Stimulated activated effector memory CD8-positive, alpha-beta T cell treated with anti-CD3 and anti-CD28 coated beads, Interleukin-12 subunit alpha, Interleukin-12 subunit beta, amount 100 ng/mL, for 72 hours (primary cell): ENCODE data around the gene LMF1.

ENCODE experiments used
- ATAC-seq: fragments of 150-1000 bp; cut with Tn5 transposase; 2 replicates; pipeline ENCODE4 v1.10.0; 2021
- DNase-seq, 2 donors: peaks; one replicate each; pipeline ENCODE4 v3.0.0; 2021 to 2022; ENCODE audit warnings: low spot score in 2 of 2
- H3K27ac Mint-ChIP-seq: one replicate; pipeline ENCODE4 v1.8.0; 2022; ENCODE audit warnings: mild to moderate bottlenecking, mixed read lengths
- H3K36me3 Mint-ChIP-seq: one replicate; pipeline ENCODE4 v1.8.0; 2022; ENCODE audit warnings: mild to moderate bottlenecking, mixed read lengths
- H3K4me1 Mint-ChIP-seq: one replicate; pipeline ENCODE4 v1.8.0; 2022; ENCODE audit warnings: mixed read lengths
- H3K4me3 Mint-ChIP-seq: one replicate; pipeline ENCODE4 v1.8.0; 2022; ENCODE audit warnings: mild to moderate bottlenecking, mixed read lengths
- H3K9me3 Mint-ChIP-seq: one replicate; pipeline ENCODE4 v1.8.0; 2022; ENCODE audit warnings: mixed read lengths

The LMF1 gene

DNA sequence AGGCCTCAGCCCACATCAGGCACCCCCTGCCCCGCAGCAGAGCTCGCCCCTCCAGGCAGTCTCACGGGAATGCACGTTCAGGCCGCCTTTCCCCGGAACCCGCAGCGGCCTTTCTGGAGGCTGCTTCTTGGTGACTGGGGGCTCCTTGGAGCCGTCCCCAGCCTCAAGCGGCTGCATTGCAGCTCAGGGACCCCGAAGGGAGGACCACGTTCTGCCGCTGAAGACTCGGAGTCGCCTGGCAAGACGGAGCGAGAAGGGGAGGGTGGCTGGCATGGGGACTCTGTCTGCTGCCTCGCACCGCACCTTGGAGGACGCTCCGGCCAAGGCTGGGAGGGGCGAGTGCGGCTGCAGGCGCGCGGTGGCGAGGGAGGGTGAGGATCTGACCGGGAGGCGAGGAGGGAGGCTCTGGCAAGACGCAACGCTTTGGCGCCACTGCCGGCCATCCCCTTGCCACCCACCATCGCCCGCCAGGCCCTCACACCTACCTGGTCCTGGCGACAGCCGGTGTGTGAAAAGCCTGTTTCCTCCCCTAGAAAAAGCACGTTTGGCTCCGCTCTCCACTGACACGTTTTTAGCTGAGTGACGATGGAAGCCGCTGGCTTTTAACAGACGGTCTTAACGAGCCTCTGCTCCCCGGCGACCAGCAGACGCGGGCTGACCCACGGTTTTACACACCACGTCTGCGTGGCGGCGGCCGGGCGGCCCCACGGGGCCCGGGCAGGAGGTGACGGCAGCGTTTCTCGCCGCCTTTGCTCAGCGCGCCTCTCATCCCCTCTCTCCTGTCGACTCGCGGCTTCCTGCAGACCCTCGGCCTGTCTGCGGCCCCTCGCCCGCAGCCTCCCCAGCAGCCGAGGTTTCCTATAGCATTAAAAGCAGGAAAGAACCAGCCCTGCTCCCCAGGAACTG lies 153.5 kb downstream of the LMF1 start:
- DNase-seq, result no peak
- Mint-ChIP-seq H3K4me3 (no peak overlapping the region), H3K36me3 (peaks cover 2% of the 10 kb centered on the region), H3K4me1 (peaks cover 11% of the 10 kb centered on the region), H3K9me3 (no peaks in the 10 kb centered on the region), H3K27ac (no peak overlapping the region)
- ATAC-seq, result no peak

DNA sequence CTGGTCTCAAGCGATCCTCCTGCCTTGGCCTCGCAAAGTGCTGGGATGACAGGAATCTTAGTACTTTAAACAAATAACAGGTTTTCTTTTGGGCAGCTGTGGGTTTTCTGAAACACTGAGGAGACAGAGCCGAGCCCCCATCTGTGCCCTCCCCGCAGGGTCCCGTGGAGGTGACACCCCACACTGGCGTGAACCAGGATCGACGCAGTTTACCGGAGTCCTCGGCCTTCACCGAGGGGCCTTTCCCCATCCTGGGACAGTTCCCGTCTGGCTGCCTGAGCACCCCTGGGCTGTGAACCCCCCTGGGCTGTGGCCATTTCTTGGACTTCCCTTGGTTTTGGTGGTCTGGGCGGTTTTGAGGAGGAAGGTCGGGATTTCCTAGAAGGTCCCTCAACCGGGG lies 154.9 kb downstream of the LMF1 start:
- no peak overlapping the region for H3K4me3 Mint-ChIP-seq
- peaks cover 12% of the 10 kb centered on the region for H3K4me1 Mint-ChIP-seq
- H3K27ac Mint-ChIP-seq, result no peak overlapping the region
- H3K9me3 Mint-ChIP-seq, result no peaks in the 10 kb centered on the region
- ATAC-seq (no peak), DNase-seq (no peak)
- peaks cover 6% of the 10 kb centered on the region for H3K36me3 Mint-ChIP-seq

DNA sequence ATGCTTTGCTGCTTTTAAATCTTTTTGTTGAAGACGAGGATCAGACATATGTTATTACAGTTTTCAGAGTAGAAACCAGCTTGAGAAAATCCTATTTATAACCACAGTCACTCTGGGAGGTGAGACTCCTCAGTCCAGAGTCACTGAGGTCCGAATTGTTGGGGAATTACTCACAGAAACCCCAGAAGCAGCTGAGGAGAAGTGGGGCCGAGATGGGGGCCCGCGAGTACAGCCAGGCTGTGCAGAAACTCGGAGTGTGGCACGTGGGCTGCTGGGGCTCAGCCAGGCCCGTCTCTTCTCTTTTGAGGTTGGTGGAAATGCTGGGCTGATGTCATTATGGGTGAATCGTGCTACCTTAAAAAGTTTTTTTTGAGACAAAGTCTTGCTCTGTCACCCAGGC lies 155.8 kb downstream of the LMF1 start:
- ATAC-seq, result no peak
- DNase-seq, result no peak
- Mint-ChIP-seq H3K36me3 (peaks cover 6% of the 10 kb centered on the region), H3K27ac (no peak overlapping the region), H3K4me1 (peaks cover 12% of the 10 kb centered on the region), H3K4me3 (no peak overlapping the region), H3K9me3 (no peaks in the 10 kb centered on the region)

- no peak for ATAC-seq
- H3K36me3 Mint-ChIP-seq, result peaks cover 6% of the 10 kb centered on the region
- peaks cover 4% of the 10 kb centered on the region for H3K4me1 Mint-ChIP-seq
- no peaks in the 10 kb centered on the region for H3K9me3 Mint-ChIP-seq
- no peak overlapping the region for H3K4me3 Mint-ChIP-seq
- DNase-seq, result no peak
- H3K27ac Mint-ChIP-seq, result no peak overlapping the region
Observed at GRCh38 chr16:813916-814412, 156.8 kb downstream of the LMF1 start.

DNA sequence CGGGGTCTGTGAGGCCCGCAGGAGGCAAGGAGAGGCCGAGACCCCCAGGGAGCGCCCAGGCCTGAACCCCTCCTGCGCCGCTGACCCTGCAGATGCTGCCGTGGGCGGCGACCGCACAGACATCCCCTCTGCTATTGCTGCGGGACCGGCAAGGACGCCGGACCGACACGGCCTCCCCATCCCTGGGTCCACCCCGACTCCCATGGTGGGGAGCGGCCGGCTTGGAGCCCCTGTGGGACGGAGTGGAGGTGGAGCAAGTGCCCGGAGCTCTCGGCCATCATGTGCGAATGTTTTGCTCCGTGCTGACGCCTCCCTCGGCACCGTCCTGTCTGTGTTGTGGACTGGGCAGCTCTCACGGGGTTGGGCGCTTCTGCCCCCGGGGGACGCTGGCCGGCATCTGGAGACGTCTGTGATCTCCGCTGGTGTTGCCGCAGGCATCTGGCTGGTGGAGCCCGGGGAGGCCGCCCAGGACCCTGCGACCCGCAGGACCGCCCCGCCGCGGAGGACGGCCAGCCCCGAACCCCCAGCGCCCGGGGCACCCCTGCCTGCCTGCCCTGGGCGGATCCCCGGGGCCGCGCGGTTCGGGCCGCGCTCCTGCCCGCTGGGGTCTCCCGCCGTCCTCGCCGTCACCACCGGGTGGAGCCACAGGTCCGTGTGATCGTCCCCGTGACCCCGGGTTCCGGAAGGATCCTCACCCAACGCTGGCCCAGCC lies 157.4 kb downstream of the LMF1 start:
- H3K9me3 Mint-ChIP-seq, result no peaks in the 10 kb centered on the region
- no peak overlapping the region for H3K4me3 Mint-ChIP-seq
- H3K36me3 Mint-ChIP-seq, result peaks cover 6% of the 10 kb centered on the region
- no peak overlapping the region for H3K27ac Mint-ChIP-seq
- peaks cover 4% of the 10 kb centered on the region for H3K4me1 Mint-ChIP-seq
- peak; percentile 70 for ATAC-seq
- no peak for DNase-seq

DNA sequence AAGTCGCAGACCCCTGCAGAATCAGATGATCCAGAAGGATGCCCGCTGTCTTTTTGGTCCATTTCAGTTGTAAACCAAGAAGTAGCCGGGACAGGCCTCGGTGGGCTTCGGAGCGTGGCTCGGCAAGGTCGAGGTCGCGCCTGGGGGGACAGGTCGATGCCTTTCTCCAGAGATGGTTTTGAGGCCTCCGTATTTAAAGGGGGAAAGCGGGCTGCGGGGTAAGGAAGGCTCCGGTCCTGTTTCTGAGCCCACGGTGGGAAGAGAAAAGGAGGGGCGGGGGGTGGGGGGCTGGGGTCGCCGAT lies 162.7 kb downstream of the LMF1 start:
- peaks cover 12% of the 10 kb centered on the region for H3K4me1 Mint-ChIP-seq
- ATAC-seq (no peak), DNase-seq (no peak)
- H3K4me3 Mint-ChIP-seq, result peak overlapping the region; percentile 93
- no peaks in the 10 kb centered on the region for H3K9me3 Mint-ChIP-seq
- peak overlapping the region; percentile 95 for H3K27ac Mint-ChIP-seq
- peaks cover 11% of the 10 kb centered on the region for H3K36me3 Mint-ChIP-seq

GRCh38 chr16:807347-808084 lies 163.3 kb downstream of the LMF1 start:
- H3K36me3 Mint-ChIP-seq, result peaks cover 11% of the 10 kb centered on the region

DNA sequence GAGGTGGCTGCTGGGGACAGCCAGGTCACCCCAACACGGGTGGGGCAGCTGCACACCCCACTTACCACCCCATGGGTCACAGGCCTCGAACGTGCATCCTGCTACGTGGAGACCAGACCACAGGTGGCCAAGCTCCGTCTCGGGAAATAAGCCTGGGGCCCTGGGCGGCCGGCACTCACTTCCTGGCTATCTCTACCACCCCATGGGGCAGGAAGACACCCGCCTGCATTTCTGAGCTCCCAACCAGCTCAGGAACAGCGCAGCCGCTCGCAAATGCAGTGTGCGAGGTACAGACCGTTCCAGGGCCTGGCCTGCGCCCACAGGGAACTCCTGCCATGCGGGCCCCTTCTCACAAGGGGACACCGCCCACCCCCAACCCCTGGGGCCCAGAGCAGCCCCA lies 165.3 kb downstream of the LMF1 start:
- DNase-seq, result no peak
- H3K9me3 Mint-ChIP-seq, result no peaks in the 10 kb centered on the region
- H3K27ac Mint-ChIP-seq, result no peak overlapping the region
- H3K4me1 Mint-ChIP-seq, result peaks cover 8% of the 10 kb centered on the region
- no peak overlapping the region for H3K4me3 Mint-ChIP-seq
- peaks cover 6% of the 10 kb centered on the region for H3K36me3 Mint-ChIP-seq
- no peak for ATAC-seq

More at GRCh38 chr16:807347-808084, 163.3 kb downstream of the LMF1 start:
- ATAC-seq, result peak; percentile 94
- Mint-ChIP-seq H3K4me1 (peaks cover 12% of the 10 kb centered on the region), H3K4me3 (peak overlapping the region; percentile 93), H3K9me3 (no peaks in the 10 kb centered on the region), H3K27ac (peak overlapping the region; percentile 95)
- peak; percentile 78 to 90 for DNase-seq

DNA sequence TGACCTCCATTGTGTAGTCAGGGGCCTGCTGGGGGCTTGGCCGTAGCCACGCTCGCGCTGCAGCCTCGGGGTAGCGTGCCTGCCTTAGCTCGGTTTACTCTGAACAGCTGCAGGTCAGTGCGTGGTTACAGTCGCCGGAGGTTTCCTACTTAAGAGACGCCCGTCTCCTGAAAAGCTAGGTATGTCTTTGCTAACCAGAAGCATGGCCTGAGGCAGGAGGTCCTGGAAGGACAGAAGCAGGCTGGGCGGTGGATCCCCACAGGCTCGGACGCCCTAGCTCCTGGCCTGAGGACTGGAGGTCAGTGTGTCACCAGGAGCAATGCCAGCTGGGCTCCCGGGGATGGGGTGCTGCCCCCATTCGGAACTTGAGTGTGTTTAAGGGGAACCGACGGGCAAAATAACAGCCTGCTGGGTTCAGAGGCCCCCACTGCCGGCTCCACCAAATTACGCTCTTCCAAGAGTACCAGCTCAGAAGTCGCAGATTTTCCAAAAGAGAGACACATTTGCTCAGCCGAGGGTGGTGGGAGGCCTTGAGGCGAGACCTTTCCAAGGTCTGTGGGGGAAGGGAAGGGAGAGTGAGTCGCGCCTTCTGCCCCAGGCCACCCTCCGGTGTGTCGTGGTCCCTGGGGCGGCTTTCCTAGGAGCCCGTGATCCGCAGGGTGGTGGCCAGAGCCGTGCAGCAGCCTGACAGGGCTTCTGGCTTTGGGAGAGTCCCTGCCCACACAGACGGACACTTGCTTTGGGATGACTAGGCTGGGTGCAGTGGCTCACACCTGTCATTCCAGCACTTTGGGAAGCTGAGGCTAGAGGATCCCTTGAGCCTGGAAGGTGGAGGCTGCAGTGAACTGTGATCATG lies 166.4 kb downstream of the LMF1 start:
- no peak overlapping the region for H3K4me3 Mint-ChIP-seq

DNA sequence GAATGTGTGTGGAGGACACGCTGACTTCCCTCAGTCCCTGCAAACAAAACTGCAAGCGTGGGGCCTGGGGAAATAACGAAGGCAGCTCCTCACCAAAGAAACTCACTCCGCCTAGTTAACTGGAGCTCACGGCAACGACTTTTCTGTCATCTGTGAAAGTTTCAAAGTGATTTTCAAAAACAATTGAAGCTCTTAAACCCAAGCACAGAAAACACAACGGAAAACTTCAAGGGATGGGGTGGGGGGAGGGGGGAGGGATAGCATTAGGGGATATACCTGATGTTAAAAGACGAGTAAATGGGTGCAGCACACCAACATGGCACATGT lies 167.1 kb downstream of the LMF1 start:
- no peak overlapping the region for H3K27ac Mint-ChIP-seq
- ATAC-seq (no peak), DNase-seq (no peak)
- peaks cover 8% of the 10 kb centered on the region for H3K4me1 Mint-ChIP-seq
- H3K4me3 Mint-ChIP-seq, result no peak overlapping the region
- peaks cover 6% of the 10 kb centered on the region for H3K36me3 Mint-ChIP-seq
- no peaks in the 10 kb centered on the region for H3K9me3 Mint-ChIP-seq

More for the DNA sequence above, 166.4 kb downstream of the LMF1 start:
- DNase-seq (no peak), ATAC-seq (no peak)
- peaks cover 8% of the 10 kb centered on the region for H3K4me1 Mint-ChIP-seq
- H3K36me3 Mint-ChIP-seq, result peaks cover 6% of the 10 kb centered on the region
- H3K9me3 Mint-ChIP-seq, result no peaks in the 10 kb centered on the region
- no peak overlapping the region for H3K27ac Mint-ChIP-seq
